Esophagus (tissue), 2 donors: ENCODE data around the gene NR4A2. TPM values are rescaled to one million over a fixed set of nuclear protein-coding genes. Genes with fewer than 3 reads are reported as not detected.

ENCODE experiments used
- H3K27ac ChIP-seq, 2 donors: one replicate each; pipeline ENCODE4 v1.5.1; 2013; ENCODE audit warnings: low read depth in 2 of 2, mild to moderate bottlenecking in 2 of 2, inconsistent platforms in 1 of 2, low read length in 1 of 2, moderate library complexity in 1 of 2
- H3K27me3 ChIP-seq, 2 donors: one replicate each; pipeline ENCODE4 v1.6.1; 2013; ENCODE audit warnings: low read length in 2 of 2, control low read depth in 1 of 2, mild to moderate bottlenecking in 1 of 2; ENCODE audit not compliant: insufficient read depth in 2 of 2, control insufficient read depth in 1 of 2
- H3K36me3 ChIP-seq, 2 donors: one replicate each; pipeline ENCODE4 v1.6.1; 2013; ENCODE audit warnings: low read length in 1 of 2; ENCODE audit not compliant: control insufficient read depth in 2 of 2, insufficient read depth in 2 of 2
- H3K4me1 ChIP-seq, 2 donors: one replicate each; pipeline ENCODE4 v1.6.1; 2013; ENCODE audit warnings: low read length in 1 of 2; ENCODE audit not compliant: control insufficient read depth in 2 of 2, insufficient read depth in 2 of 2
- H3K4me3 ChIP-seq, 2 donors: one replicate each; pipeline ENCODE4 v1.5.1; 2013; ENCODE audit warnings: low read length in 2 of 2, mild to moderate bottlenecking in 2 of 2, low read depth in 1 of 2, moderate library complexity in 1 of 2
- H3K9me3 ChIP-seq, 2 donors: one replicate each; pipeline ENCODE4 v1.6.1; 2013; ENCODE audit warnings: mild to moderate bottlenecking in 2 of 2, low read depth in 1 of 2, low read length in 1 of 2, moderate library complexity in 1 of 2; ENCODE audit not compliant: control insufficient read depth in 2 of 2, insufficient read depth in 1 of 2
- WGBS, 2 donors: extraction: QIAGEN DNeasy Blood & Tissue Kit; methylation state at CpG; one replicate each; pipeline ENCODE4 v1.1.7; 2013; 5-methylcytosine and 5-hydroxymethylcytosine counted together
- polyA plus RNA-seq, 2 donors: library from polyadenylated mRNA; stranded (reverse); fragments of 200-250 nt; gene quantifications; one replicate each; pipeline ENCODE4 v1.2.3, GENCODE V29; 2013
- donor health status: healthy with polysubstance abuse.
- donor health status: Bipolar disorder and iron deficiency.

Gene NR4A2
- polyA plus RNA-seq, 2 donors: 1.6 to 2.0 TPM

DNA sequence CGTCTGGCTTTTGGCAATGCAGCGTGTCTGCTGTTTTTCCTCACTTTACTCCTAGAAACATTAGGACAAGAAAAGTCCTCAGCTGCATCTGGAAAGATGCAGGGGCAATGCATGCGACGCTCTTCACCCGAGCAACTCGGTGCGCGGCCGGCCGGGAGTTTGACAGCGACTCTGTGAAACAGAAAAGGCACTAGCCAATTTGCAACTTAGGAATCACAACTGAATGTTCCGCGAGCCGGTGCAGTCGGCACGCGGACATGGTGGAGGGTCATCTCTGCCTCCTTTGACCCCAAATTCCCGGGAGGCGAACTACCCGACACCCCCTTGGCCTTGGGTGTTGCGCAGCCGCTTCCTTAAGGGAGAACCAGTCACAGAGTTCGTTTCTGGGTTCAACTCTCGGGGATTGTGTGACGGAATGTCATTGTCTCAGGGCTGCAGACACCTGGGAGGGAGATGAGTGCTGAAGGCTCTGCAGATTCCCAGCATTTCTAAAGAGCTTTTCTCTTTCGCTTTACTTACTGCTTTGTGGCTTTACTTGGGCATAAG is 9.8 kb downstream of the NR4A2 start:
- Histone ChIP-seq H3K4me1 (peaks cover 3 to 7% of the 10 kb centered on the region in 2 donors), H3K36me3 (peaks cover 0 to 9% of the 10 kb centered on the region in 2 donors), H3K9me3 (peaks cover 0 to 4% of the 10 kb centered on the region in 2 donors), H3K27ac (no peak overlapping the region), H3K4me3 (no peak overlapping the region), H3K27me3 (peaks cover 0 to 3% of the 10 kb centered on the region in 2 donors)
- WGBS, 2 donors: 36 to 47% methylated on average over 26 of the region's 26 CpGs

DNA sequence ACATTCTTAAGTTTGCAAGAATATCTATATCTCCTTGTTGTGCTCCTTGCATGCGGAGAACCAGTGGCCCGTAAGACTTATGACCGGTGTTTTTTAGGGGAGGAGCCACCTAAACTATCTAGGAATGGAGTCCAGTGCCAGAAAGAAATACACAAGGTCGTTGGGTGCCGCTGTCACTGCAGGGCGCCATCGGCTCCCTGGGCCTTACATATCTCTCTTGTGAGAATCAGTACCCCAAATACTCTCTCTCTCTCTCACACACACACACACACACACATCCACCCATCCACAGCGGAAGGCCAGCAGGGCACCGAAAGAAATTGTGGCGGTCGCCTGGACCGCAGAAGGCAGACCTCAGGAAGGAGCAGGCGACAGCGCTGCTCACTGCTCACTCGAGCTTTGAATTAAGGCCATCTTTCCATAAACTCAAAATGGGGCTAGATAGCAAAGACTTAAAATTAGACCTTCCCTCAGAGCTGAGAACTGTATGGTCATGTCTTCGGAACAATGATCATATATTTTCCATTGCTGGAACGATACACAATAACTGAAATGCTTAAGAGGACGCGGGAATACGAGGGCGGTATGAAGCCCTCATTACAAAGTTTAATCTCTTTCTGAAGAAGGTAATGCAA is 10.4 kb downstream of the NR4A2 start:
- H3K4me3 ChIP-seq: peak overlapping the region in 1 of 2 donors; percentile 56
- peaks cover 0 to 4% of the 10 kb centered on the region in 2 donors for H3K9me3 ChIP-seq
- H3K4me1 ChIP-seq: peaks cover 3 to 7% of the 10 kb centered on the region in 2 donors
- H3K36me3 ChIP-seq: peaks cover 0 to 3% of the 10 kb centered on the region in 2 donors
- H3K27me3 ChIP-seq: peaks cover 0 to 3% of the 10 kb centered on the region in 2 donors
- WGBS, 2 donors: 22 to 30% methylated on average over 21 of the region's 21 CpGs
- H3K27ac ChIP-seq: no peak overlapping the region

DNA sequence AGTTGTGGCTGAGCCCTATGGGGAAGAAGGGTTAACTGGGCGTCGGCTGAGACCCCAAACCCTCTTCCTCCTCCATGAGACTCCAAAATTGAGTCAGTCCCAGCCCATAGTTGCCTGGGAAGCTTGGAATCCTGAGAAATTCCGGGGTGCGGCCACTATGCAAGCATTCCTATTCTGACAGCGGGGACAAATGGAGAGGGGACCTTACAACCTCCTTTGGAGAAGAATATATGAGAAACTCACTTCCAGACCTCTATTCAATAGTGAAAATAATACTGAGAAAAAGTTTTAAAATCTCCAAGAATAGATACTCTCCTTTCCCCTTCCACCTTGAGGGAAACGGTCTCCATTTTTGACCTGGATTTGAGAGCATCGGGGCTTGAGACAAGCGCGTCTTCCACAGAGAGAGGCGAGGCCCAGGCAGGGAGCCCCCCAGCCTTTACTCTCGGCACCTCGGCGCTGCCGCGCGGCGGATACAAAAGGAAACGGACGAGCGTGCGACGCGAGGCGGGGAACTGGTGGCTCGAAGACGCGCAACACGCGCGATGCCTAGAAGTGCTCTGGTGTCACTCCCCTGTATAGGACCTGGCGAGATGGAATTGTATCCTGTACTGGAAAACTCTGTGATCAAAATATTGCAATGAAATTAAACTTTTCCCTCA is 11.1 kb downstream of the NR4A2 start:
- Histone ChIP-seq H3K9me3 (peaks cover 0 to 4% of the 10 kb centered on the region in 2 donors), H3K4me3 (peak overlapping the region; percentile 44 to 56), H3K36me3 (peaks cover 0 to 3% of the 10 kb centered on the region in 2 donors), H3K4me1 (peaks cover 3 to 7% of the 10 kb centered on the region in 2 donors), H3K27ac (no peak overlapping the region), H3K27me3 (peaks cover 0 to 3% of the 10 kb centered on the region in 2 donors)
- WGBS, 2 donors: 4% methylated on average over 31 of the region's 31 CpGs

DNA sequence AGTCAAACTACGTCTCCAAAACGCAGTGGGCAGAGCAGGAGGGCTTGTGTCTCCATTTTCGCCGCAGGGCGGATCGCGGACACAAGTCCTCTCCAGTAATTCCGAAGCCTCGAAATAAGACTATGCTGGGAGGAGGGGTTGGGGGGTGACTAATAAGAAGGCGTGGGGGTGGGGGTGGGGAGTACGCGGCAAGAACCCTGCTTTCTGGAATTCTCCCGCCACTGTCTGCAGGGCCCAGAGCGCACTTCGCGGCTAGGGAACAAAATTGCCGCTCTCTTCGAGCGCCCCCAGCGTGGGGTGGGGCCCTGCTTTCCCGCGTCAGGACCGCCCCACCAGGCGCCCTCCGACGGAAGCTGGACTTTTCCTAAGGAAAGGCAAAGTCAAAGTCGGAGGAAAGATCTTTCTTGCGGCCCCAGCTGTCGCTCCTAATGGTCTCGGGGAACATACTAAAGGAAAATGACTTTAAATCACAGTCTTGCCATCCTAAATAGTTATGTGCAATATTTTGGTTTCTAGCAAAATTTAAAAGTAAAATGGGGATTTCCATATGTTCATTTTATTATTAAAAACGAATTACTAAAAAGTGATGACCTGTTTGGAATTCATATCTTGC is 11.9 kb downstream of the NR4A2 start:
- WGBS, 2 donors: 3 to 5% methylated on average over 31 of the region's 31 CpGs
- peak overlapping the region in 1 of 2 donors; percentile 53 for H3K27ac ChIP-seq
- H3K9me3 ChIP-seq: peaks cover 0 to 4% of the 10 kb centered on the region in 2 donors
- H3K27me3 ChIP-seq: peaks cover 0 to 5% of the 10 kb centered on the region in 2 donors
- H3K36me3 ChIP-seq: no peaks in the 10 kb centered on the region
- H3K4me1 ChIP-seq: peaks cover 3 to 7% of the 10 kb centered on the region in 2 donors
- peak overlapping the region; percentile 39 to 56 for H3K4me3 ChIP-seq

DNA sequence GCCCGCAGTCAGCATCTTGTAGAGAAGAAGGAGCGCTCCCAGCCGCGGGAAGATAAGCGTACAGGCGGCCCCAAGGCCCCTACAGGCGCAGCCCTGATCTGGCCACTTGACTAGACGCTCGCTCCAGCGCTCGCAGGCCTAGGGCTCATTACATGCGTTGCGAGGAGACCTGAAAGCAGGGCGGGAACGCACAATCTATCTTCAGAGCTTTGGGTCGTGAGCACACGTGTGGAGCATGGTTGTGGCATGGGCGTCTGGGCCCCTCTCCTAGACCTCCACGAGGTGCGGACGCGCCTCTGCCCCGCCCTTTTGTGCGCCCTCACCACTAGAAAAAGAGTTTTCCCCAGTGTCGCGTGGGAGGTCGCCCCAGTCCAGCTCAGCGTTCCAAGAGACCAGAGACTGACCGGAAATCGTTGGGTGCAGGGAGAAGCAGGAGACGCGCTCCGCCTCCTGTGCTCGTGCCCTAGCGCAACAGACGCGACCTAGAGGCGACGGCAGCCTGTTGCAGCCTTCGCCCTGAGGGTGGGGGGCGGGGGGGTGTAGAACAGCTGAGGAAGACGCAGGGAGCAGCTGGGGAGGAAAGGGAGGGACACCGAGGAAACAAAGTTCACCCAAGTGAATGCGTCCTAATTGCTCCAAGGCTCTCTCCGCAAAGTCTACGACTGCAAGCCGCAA is 12.6 kb downstream of the NR4A2 start:
- H3K4me3 ChIP-seq: peak overlapping the region; percentile 39 to 56
- H3K9me3 ChIP-seq: peaks cover 0 to 4% of the 10 kb centered on the region in 2 donors

DNA sequence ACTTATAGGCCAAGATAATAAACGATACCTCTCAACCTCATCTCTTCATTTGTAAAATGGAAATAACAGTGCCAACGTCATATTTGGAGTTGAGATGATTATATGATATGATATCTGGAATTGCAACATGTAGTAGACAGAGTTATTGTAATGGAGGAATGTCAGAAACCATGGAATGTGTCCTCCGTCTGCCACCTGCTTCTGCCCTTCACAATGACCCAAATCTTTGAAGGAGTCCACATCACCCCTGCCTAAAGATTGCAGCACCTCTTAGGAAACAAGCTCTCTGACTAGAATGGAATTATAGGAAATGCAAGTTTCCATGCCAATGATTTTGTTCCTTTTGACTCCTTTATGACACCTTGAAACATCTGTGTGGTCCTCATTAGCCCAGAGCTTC is 14.9 kb downstream of the NR4A2 start:
- H3K36me3 ChIP-seq: no peaks in the 10 kb centered on the region
- H3K9me3 ChIP-seq: peaks cover 0 to 2% of the 10 kb centered on the region in 2 donors
- 87 to 89% methylated on average over 3 of the region's 3 CpGs for WGBS, 2 donors
- H3K27ac ChIP-seq: no peak overlapping the region
- peaks cover 0 to 7% of the 10 kb centered on the region in 2 donors for H3K27me3 ChIP-seq
- peaks cover 3 to 7% of the 10 kb centered on the region in 2 donors for H3K4me1 ChIP-seq
- no peak overlapping the region for H3K4me3 ChIP-seq

More for the DNA sequence above, 12.6 kb downstream of the NR4A2 start:
- Histone ChIP-seq H3K27me3 (peaks cover 0 to 6% of the 10 kb centered on the region in 2 donors), H3K4me1 (peaks cover 3 to 7% of the 10 kb centered on the region in 2 donors), H3K36me3 (no peaks in the 10 kb centered on the region), H3K27ac (peak overlapping the region in 1 of 2 donors; percentile 53)
- WGBS, 2 donors: 29 to 39% methylated on average over 47 of the region's 47 CpGs

DNA sequence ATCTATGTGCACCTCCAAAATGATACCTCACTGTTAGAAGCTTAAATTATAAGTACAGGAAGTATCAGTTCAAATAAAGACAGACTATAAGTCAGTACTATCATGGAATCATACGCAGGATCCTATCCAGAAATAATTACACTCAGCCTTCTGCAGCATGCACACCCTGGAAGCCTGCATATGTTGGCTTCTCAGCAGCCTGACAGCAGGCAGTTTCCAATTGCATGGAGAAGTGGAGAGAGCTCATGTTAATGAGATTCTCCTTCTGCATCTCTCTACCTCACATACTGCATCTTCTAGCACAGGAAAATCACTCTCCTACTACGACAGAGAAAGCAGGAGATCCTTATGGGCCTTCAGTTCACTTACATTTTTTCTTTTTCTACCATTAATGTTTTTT is 20.5 kb downstream of the NR4A2 start:
- H3K27ac ChIP-seq: no peak overlapping the region
- H3K4me1 ChIP-seq: no peaks in the 10 kb centered on the region
- no peaks in the 10 kb centered on the region for H3K9me3 ChIP-seq
- no peaks in the 10 kb centered on the region for H3K36me3 ChIP-seq
- peaks cover 0 to 4% of the 10 kb centered on the region in 2 donors for H3K27me3 ChIP-seq
- H3K4me3 ChIP-seq: no peak overlapping the region
- WGBS, 2 donors: 68 to 70% methylated on average over 2 of the region's 2 CpGs

DNA sequence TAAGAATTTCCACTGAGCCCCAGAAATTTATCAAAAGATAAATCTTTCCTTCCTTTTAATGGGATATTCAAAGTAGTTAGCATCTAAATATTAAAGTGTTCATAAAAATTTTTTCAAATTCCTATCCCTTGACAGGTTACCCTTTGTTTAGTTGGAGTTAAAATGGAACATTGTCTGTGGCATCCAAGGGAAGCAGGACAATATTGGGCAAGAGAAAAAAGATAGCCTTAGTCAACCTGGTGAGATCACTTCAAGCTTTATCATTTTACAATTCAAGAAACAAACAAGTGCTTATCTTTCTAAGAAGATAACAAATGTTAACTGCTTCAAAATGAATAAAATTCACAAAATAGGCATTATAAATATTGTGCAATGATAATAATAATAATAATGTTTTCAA is 21.7 kb downstream of the NR4A2 start:
- Histone ChIP-seq H3K4me1 (no peaks in the 10 kb centered on the region), H3K9me3 (no peaks in the 10 kb centered on the region), H3K4me3 (no peak overlapping the region), H3K36me3 (no peaks in the 10 kb centered on the region), H3K27ac (no peak overlapping the region), H3K27me3 (peaks cover 0 to 2% of the 10 kb centered on the region in 2 donors)

DNA sequence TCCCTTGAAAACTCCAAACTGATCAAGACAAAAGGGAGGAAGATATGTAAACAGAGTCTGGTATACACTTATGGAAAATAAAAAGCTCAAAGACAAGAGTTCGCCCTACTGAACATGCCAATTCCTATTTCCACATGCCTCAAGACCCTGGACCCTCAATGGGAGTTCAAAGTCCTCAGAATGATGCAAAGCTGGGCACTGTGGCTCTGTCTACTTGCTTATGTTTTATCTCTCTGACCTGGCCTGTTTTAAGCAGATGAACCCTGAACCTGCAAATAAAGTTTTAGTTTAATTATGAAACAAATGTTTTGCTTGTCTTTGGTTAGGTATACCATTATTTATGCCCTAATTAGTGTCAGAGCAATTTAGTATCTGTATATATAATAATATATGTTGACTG is 22.6 kb downstream of the NR4A2 start:
- H3K27ac ChIP-seq: no peak overlapping the region
- H3K4me3 ChIP-seq: no peak overlapping the region
- H3K9me3 ChIP-seq: no peaks in the 10 kb centered on the region
- no peaks in the 10 kb centered on the region for H3K4me1 ChIP-seq
- no peaks in the 10 kb centered on the region for H3K36me3 ChIP-seq
- 90 to 91% methylated on average over 1 of the region's 1 CpG for WGBS, 2 donors
- peaks cover 0 to under 1% of the 10 kb centered on the region in 2 donors for H3K27me3 ChIP-seq
